Measurements from ENCODE around the gene CKB.

The CKB gene

DNA sequence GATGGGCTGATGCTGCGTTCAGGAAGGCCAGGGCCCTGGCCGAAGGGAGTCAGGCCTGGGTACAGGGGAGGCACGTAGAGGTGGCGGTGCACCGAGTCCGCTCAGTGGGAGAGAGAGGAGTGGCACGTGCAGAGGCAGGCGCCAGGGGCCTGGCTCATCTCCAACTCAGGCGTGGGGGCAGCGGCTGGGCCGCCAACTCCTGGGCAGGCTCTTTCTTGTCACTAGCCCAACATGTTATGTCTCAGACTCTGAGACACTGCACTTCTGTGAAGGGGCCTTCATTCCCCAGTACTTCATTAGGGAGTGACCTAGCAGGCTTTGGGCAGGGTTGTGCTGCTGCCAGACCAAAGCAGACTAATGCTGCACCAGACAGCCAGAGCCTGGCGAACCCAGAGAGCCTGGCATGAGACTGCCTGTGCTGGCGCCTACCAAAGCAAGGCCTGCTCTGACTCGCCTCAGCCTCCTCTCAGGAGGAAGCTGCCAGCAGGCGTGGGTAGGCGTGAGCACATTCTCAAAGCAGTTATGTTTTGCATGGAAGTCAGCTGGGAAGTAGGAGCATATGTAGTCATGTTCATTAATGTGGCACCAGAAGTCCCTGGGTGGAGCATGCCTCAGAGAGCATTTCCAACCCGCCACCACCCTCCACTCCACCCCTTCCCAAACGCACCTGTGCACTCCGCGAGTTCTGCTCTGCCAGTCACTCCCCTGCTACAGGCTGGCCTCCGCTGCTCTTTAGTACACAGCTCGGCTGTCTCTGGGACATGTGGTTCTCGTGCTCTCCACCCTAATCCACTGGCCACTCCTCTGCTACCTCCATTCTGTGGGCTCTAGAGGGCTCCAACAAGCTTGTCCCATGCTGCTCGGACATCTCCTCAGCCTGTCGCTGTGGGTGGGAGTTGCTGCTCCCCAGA, 9.7 kb downstream of the CKB start:
- TF ChIP-seq, protein P1, sequence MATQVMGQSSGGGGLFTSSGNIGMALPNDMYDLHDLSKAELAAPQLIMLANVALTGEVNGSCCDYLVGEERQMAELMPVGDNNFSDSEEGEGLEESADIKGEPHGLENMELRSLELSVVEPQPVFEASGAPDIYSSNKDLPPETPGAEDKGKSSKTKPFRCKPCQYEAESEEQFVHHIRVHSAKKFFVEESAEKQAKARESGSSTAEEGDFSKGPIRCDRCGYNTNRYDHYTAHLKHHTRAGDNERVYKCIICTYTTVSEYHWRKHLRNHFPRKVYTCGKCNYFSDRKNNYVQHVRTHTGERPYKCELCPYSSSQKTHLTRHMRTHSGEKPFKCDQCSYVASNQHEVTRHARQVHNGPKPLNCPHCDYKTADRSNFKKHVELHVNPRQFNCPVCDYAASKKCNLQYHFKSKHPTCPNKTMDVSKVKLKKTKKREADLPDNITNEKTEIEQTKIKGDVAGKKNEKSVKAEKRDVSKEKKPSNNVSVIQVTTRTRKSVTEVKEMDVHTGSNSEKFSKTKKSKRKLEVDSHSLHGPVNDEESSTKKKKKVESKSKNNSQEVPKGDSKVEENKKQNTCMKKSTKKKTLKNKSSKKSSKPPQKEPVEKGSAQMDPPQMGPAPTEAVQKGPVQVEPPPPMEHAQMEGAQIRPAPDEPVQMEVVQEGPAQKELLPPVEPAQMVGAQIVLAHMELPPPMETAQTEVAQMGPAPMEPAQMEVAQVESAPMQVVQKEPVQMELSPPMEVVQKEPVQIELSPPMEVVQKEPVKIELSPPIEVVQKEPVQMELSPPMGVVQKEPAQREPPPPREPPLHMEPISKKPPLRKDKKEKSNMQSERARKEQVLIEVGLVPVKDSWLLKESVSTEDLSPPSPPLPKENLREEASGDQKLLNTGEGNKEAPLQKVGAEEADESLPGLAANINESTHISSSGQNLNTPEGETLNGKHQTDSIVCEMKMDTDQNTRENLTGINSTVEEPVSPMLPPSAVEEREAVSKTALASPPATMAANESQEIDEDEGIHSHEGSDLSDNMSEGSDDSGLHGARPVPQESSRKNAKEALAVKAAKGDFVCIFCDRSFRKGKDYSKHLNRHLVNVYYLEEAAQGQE (IDR thresholded peaks at IDR 0.05; ENCODE audit: insufficient read depth in 1 of 2, low read depth in 2 of 2, low read length in 2 of 2): no peak
- TF ChIP-seq FOXP2 (optimal IDR thresholded peaks at IDR 0.05; ENCODE audit: borderline replicate concordance, extremely low read depth, extremely low read length, insufficient read depth) (no peak), SIN3A (IDR thresholded peaks at IDR 0.05; ENCODE audit: borderline replicate concordance, insufficient read depth, low read length) (no peak), POLR2AphosphoS5 (IDR thresholded peaks at IDR 0.05; ENCODE audit: low read depth, low read length) (no peak), TAF1 (IDR thresholded peaks at IDR 0.05; ENCODE audit: borderline replicate concordance, insufficient read depth, low read length) (no peak)

DNA sequence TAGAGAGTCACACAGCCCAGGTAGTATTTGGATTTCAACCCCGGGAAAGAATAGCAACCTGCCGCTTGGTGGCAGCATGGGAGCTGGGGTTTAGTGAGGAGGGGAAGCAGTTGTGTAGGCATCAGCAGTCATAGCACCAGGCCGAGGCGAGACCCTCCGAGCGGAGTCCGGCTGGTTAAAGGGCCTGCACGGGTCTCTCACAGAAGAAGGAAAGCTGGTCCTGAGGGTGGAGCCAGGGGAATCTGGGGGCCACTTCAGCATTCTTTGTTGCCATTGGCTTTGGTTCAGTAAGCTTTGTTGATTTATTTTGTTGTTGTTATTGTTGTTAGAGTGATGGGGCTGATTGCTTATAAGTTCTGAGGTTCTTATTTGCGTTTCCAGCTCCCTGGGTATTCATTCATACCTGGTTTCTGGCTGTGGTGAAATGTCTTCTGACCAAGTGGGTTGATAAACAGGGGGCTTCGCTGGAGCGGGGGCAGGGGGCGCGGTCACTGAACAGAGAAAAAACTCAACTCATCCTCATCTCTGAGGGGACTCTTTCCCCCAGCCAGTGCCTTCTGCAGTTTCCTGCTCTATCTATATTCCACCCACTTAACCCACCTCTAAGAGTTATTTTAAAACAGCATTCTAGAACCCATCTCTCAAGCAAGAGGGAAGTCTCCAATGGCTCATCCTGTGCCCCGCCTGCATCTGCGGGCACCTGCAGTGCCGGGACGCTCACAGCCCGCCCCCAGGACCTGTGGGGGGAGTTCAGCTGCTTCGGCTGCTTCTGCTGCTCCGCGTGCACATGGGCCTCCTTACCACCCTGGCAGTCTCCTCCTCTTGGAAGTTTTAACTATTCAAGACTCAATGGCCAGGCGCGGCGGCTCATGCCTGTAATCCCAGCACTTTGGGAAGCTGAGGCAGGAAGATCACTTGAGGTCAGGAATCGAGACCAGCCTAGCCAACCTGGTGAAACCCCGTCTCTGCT, 11.6 kb downstream of the CKB start:
- TF ChIP-seq, protein P1 (IDR thresholded peaks at IDR 0.05; ENCODE audit: insufficient read depth in 1 of 2, low read depth in 2 of 2, low read length in 2 of 2): no peak
- no peak for TF ChIP-seq POLR2AphosphoS5 (IDR thresholded peaks at IDR 0.05; ENCODE audit: low read depth, low read length)
- TF ChIP-seq FOXP2 (optimal IDR thresholded peaks at IDR 0.05; ENCODE audit: borderline replicate concordance, extremely low read depth, extremely low read length, insufficient read depth): no peak
- no peak for TF ChIP-seq TAF1 (IDR thresholded peaks at IDR 0.05; ENCODE audit: borderline replicate concordance, insufficient read depth, low read length)
- no peak for TF ChIP-seq SIN3A (IDR thresholded peaks at IDR 0.05; ENCODE audit: borderline replicate concordance, insufficient read depth, low read length)

DNA sequence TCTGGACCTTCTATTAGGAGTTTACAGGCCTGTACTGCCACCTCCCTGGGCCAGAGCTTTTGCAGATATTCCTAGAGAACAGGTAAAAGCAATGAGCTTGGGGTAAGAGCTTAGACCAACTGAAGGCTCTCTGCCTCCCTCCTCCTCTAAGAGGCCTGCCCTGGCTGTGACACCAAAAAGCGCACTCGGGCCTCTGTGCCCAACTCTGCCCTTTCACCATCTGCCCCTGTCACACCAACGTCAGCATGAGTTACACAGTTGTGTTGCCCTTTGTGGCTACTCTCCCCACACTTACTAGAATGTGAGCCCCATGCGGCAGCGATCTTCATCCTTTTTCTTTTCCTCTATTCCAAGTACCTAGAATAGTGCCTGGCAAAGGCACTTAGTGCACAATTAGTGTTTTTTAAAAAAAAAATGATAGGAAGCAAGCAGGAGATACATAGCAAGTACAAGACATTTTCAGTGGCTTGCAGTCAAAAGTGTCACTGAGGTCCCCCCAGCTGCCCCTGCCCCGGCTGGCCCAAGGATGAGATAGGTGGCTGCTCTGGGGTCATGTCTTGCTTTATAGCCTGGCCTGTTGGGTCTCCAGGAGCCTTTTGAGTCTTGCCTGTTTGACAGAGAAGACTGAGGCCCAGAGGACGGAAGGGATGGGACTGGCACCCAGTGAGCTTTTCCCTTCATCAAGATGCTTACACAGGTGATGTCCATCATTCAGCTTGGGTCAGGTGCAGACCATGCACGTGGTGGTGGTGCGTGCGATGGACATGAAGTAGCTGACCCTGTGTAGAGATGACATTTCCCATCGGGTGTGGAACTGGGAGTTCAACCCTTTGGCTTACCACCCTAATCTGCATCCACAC, 12.5 kb downstream of the CKB start:
- TF ChIP-seq, protein P1 (IDR thresholded peaks at IDR 0.05; ENCODE audit: insufficient read depth in 1 of 2, low read depth in 2 of 2, low read length in 2 of 2): no peak
- TF ChIP-seq FOXP2 (optimal IDR thresholded peaks at IDR 0.05; ENCODE audit: borderline replicate concordance, extremely low read depth, extremely low read length, insufficient read depth): no peak
- no peak for TF ChIP-seq POLR2AphosphoS5 (IDR thresholded peaks at IDR 0.05; ENCODE audit: low read depth, low read length)
- TF ChIP-seq SIN3A (IDR thresholded peaks at IDR 0.05; ENCODE audit: borderline replicate concordance, insufficient read depth, low read length): no peak
- no peak for TF ChIP-seq TAF1 (IDR thresholded peaks at IDR 0.05; ENCODE audit: borderline replicate concordance, insufficient read depth, low read length)

DNA sequence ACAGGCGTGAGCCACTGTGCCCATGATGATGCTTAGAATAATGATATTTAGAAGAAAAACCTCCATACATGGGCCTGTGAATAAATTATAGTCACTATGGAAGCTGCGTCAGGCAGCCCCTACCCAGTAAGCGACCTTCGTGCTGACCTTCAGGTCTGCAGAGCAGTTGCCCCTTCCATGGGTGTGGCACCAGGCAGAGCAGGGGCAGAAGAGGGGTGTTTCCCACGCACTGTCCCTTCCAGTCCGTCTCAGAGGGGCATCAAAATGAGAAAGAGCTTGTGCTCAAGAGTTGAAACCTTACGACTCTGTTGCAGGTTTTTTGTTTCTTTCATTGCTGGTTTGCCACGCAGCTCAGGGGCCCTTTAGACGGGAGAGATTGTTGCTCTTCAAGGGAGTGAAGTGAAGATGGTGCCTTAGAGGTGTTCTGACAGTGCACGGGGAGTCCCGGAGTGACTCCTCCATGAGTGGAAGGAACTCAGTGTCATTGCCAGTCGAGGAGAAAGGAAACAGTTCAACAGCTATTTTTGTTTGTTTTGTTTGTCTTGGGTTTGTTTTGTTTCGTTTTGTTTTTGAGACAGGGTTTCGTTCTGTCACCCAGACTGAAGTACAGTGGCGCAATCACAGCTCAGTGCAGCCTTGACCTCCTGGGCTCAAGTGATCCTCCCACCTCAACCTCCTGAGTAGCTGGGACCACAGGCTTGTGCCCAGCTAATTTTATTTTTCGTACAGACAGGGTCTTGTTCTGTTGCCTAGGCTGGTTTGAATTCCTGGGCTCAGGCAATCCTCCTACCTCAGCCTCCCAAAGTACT, 13.9 kb downstream of the CKB start:
- no peak for TF ChIP-seq POLR2AphosphoS5 (IDR thresholded peaks at IDR 0.05; ENCODE audit: low read depth, low read length)
- TF ChIP-seq TAF1 (IDR thresholded peaks at IDR 0.05; ENCODE audit: borderline replicate concordance, insufficient read depth, low read length): no peak
- TF ChIP-seq FOXP2 (optimal IDR thresholded peaks at IDR 0.05; ENCODE audit: borderline replicate concordance, extremely low read depth, extremely low read length, insufficient read depth): no peak
